ENCODE data around the gene TICRR.

TICRR gene

DNA sequence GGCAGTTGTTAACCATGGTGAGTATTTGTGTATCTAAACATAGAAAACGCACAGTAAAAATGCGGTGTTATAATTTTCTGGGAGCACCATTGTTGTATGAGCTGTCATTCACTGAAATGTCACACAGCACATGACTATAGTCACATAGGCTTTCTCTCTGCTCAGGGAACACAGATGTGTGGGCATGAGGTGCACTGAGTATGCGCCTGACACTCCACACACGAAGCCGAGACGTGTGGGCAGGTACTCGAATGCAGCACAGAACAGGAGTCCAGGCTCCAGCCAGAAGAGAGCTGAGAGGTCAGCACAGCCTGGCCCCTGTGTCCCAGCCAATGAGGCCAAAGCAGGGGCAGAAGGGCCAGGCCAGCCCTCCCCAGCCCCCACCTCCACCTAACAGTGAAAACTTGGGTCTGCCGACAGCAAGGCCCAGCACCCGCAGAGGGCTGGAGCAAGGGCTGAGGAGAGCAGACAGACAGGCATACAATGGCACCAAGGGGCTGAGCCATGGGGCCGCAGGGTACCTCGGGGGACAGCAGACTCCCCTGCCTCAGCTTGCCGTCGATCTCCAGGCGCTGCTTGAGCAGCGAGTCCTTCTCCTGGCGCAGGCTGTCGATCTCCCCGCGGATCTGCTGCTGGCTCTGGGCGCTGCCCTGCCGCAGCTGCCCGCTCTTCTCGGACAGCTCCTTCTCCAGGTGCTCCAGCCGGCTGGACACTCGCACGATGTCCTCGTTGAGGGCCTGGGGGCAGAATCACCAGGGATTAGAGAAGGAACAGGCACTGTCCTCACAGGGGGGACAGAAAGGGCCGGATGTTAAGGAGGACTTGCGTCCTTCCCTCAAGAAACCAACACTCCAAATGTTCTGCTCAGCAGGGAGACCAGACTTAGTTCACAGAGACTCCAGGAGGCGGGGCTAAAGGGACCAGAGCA lies 56.0 kb downstream of the TICRR start:
- no peak for DNase-seq

DNA sequence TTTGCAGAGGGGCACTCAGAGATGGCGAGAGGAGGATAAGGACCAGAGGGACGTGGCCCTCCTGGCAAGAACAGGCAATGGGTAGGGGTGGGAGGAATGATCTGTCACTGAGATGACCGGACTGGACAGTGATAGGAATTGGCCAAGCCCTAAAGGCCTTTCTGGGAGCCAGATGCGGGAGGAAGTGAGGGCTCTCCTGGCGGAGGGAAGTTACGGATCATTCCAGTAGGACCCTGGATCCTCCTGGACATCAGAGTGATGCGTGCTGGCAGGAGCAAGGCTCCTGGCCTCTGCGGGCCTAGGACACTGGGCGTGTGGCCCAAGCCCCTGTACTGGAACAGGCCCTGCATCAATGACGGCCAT lies 56.6 kb downstream of the TICRR start:
- DNase-seq, result no peak

- no peak for DNase-seq
These were observed 57.5 kb downstream of the TICRR start for GRCh38 chr15:89632563-89633430.

GRCh38 chr15:89633585-89633984 lies 58.3 kb downstream of the TICRR start:
- DNase-seq, result no peak

DNA sequence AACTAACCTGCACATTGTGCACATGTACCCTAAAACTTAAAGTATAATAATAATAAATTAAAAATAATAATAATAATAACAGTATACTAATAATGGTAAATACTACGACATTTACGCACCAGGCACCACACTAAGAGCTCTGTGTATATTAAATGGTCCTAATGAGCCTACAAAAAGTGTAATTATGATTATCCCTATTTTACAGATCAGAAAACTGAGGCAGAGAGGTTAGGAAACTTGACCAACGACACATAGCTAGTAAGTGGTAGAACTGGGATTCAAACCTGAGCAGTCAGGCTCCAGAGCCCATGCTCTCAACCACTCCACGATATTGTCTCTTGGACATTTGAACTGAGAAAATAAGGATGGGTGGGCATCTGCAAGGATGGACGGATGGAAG lies 65.0 kb downstream of the TICRR start:
- no peak for DNase-seq

DNA sequence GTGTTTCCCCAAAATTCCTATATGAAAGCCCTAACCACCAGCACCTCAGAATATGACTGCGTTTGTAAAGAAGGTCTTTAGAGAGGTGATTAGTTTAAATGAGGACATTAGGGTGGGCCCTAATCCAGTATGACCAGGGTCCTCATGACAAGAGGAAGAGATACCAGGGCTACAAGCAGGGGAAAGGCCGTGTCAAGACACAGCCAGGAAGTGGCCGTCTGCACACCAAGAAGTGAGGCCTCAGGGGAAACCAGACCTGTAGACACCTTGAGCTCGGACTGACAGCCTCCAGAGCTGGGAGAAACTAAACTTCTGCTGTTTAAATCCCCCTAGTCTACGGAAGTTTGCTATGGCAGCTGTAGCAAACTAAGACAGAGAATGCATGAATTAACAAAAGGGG lies 65.8 kb downstream of the TICRR start:
- no peak for DNase-seq

GRCh38 chr15:89642106-89642505 lies 66.8 kb downstream of the TICRR start:
- DNase-seq, result no peak

- no peak for DNase-seq
These were observed 70.4 kb downstream of the TICRR start for GRCh38 chr15:89645680-89646079.

DNA sequence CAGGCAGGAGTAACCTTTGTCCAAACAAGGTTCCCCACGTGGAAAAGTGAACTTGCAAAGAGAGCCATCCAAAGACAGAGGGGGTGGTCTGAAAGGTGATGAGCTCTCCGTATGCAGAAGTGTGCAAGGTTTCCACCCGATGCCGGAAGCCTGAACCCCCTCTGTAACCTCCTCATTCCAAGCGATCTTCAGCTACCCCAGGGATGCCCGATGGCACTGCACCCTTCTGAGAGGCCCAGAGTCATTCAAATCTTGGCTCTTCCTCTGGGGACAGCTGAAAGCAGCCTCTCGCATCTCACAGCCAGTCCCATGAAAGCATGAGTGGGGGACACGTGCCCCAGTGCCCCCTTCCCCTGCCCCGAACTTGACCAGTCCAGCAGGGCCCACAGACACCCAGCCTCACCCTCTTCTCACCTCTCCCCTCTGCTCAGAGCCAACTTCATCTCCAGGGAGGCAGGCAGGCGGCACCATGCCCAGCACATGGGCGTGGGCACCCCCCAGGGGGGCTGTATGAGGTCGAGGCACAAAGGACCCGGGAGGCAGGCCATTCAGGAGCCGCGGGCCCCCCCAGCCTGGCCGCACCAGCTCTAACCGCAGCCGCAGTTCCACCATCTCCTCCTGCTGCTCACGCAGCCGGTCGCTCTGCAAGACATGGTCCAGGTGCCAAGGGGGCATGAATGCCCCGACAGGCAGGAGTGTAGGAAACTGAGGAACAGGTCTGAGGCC lies 71.3 kb downstream of the TICRR start:
- DNase-seq, result no peak

DNA sequence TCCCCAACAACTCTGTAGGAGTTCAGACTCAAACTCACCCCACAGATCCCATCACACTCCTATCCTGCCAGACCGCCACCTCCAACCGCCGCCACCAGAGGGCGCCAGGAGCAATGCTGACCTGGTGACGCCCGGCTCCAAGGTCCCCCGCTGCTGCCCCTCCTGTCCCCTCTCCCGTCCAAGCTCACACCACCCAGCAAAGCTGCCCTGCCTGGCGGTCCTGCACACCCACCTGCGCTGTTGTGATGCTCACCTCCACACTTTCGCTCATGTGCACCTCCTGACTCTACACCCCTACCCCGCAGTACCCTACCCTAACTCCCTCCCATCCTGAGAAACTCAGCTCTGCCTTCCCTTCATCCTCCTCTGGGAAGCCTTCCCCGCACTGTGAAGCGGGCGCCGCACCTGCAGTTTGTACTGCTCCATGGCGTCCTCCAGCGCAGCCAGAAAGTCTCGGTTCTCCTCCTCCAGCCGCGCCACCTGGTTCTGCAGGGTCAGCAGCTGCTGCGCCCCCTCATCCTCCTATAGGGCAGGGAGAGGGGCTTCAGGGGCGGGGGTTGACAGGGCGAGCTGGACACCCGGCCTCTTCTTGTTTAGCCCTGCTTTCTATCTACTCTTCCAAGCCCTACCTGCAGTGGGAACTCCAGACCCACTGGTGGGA lies 72.1 kb downstream of the TICRR start:
- DNase-seq, result no peak

DNA sequence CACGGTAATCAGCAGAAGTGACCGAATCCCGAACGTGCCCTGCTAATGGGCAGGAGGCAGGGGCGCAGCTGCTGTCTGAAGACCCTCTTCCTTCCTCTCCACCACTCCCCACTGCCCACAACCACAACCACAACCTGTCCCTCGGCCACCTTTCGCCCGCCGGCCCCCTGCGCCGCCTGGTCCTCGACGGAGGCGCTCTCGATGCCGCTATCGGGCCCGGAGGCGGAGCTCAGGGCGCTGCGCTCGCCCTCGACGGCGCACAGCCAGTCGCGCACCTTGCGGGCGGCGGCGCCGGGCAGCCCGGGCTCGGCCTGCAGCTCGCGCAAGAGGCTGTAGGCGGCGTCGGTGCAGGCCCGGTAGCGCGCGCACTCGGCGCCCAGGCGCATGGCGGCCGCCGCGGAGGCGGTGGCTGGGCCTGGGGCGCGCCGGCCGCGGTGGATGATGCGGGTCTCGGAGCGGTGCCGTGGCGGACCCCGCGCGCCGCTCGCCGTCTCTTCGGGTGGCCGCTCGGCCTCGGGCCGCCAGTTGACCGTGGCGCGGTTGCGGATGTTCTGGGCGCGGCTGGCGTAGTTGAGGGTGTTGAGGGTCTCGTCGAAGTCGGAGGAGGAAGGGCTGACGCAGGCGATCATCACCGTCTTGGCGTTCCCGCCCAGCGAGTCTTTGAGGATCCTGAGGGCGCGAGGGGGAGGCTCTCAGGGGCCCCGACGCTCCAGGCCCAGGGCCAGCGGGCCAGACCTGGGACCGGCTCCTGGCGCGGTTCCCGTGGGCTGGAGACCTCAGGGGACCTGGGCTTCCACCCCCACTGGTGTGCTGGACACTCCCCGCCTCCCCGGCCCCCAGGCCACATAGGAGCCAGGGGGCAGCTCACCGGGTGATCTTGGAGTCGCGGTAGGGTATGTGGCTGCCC lies 73.1 kb downstream of the TICRR start:
- no peak for DNase-seq

GRCh38 chr15:89649013-89649625 lies 73.8 kb downstream of the TICRR start:
- no peak for DNase-seq

DNA sequence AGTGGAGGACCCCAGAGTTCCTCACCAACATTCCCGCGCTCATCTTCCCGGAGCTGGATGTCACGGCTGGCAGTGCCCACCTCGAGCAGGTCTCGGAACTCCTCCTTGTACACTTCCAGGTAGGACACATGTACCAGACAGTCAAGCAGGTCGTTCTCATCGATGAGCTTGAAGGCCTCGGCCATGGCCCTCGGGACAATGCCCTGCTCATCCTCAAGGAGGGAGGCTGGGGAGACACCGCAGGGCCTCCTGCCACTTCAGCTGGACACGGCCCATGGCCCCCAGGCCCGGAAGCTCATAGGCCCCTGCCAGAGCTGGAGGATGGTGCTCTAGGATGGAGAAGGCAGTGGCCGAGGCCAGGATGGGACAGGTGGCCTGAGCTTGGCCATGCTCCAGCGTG lies 74.4 kb downstream of the TICRR start:
- no peak for DNase-seq

DNA sequence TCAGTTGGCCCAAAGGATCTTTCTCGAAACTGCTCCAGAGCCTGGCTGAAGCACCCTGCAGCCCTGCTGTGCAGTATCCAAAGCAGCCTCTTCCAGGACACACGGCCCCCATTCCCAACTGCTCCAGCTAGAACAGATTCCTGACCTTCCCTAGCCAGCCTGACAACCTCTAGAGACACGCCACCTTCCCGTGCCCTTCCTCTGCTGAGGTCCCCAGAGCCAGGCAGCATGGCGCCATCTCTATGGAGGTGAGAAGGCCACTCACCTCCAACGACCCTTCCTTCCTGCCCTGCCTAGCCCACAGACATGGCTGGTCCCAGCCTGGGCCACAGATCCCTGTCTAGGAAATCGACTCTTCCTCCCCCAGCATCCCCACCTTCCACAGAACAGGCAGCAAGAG lies 76.9 kb downstream of the TICRR start:
- no peak for DNase-seq

DNA sequence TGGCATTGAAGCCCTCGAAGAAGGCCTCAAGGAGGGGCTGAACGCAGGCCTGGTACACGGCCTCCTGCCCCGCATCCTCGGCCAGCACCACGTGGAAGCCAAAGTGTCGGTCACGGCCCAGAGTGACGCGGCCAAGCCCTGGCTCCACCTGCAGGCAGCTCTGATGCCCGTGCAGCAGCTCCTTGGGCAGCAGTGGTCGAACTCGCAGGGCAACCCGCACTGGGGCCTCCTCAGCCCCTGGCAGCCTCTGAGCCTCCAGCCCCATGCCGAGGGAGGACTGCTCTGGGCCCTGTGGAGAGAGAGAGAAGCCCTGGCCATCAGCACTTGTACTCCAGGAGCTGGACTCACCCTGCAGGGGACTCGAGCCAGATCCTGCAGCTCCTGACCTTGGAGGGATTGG lies 77.4 kb downstream of the TICRR start:
- DNase-seq, result no peak

DNA sequence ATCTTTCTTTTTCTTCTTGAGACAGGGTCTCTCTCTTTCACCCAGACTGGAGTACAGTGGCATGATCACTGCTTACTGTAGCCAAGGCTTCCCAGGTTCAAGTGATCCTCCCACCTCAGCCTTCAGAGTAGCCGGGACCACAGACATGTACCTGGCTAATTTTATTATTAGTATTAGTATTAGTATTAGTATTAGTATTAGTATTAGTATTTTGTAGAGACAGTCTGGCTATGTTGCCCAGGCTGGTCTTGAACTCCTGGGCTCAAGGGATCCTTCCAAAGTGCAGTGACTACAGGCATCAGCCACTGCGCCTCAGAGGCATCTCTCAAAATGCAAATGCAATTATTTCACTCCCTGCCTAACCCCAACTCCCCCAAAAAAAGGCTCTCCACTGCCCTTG lies 78.3 kb downstream of the TICRR start:
- no peak for DNase-seq

DNA sequence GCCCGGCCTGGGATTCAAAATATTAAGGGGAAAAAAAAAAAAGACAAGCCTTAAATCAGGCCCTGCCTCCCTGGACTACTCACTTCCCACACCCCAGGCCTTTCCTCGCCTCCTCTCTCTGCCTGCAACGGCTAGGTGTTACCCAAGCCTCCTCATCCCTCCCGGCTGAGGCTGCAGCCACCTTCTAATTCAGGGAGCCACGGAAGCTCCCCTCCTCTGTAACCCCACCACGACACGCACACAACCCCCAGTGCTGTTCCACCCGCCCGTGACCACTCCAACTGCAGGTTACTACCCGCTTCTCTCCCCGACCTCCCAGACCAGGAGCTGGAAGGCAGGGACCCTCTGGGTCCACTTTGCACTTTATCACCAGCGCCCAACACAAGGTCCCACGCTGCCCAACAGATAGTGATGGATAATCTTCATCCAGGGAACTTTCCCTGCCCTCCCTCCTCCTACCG lies 79.1 kb downstream of the TICRR start:
- DNase-seq, result no peak

- DNase-seq, result no peak
These were observed 79.9 kb downstream of the TICRR start, which contains the start of gene KIF7 for GRCh38 chr15:89654847-89655805. Gene KIF7 (minus strand): TSS chr15:89655467. CDS start chr15:89652930, 2,537 bp downstream.

DNA sequence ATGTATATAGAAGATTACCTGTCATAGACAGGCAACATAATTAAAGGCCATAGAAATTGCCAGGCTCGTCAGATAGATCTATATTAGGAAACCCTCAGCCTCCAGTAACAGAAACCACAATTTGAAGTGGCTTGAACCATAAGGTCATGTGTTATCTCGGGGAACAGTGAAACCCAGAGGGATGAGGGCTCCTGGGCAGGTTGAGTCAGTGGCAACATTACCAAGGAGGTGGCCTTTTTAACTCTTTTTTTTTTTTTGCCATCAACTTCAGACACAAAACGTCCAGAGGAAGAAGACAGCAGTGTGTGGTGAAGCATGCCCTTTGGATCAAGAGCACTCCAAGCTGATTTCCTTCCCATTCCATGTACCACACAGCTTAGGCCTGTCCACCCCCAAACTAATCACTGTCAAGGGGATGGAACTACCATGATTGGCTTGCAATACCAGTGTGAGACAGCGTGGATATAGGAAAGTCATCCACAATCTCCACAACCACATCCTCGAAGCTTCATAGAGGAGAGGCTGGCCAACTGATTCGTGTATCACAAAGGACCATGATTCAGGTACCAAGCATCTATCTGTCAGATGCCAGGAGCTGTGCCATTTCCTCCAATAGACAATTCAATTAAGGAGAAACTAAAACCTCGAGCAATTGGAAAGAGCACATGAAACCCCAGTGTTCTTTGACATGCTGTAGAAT lies 81.0 kb downstream of the TICRR start:
- DNase-seq, result no peak

Measured in cerebellar nuclear complex (tissue), 1 donor.